22Rv1 (cell line): ENCODE data around the gene SEC22C.

Experiments
- H3K27ac ChIP-seq: fragments of 450-650 bp; 2 replicates; pipeline ENCODE4 v1.5.1; 2017
- CTCF ChIP-seq: fragments of 450-650 bp; IDR thresholded peaks from 2 replicates; pipeline ENCODE4 v1.5.1; 2017; ENCODE audit warnings: mild to moderate bottlenecking
- ZFX ChIP-seq: fragments of 450-650 bp; IDR thresholded peaks from 2 replicates; pipeline ENCODE4 v1.6.1; 2017; ENCODE audit warnings: antibody characterized with exemption, borderline replicate concordance

SEC22C gene

GRCh38 chr3:42501321-42501680 is 80.5 kb downstream of the SEC22C start:
- TF ChIP-seq CTCF: no peak
- no peak for TF ChIP-seq ZFX
- H3K27ac ChIP-seq: no peak overlapping the region

- TF ChIP-seq ZFX: no peak
- no peak for TF ChIP-seq CTCF
- no peak overlapping the region for H3K27ac ChIP-seq
Measured at GRCh38 chr3:42500909-42501308, 80.9 kb downstream of the SEC22C start.

- no peak overlapping the region for H3K27ac ChIP-seq
- TF ChIP-seq ZFX: no peak
- no peak for TF ChIP-seq CTCF
Measured at GRCh38 chr3:42500091-42500490, 81.7 kb downstream of the SEC22C start.

- no peak overlapping the region for H3K27ac ChIP-seq
- no peak for TF ChIP-seq CTCF
- TF ChIP-seq ZFX: no peak
Measured at GRCh38 chr3:42499478-42499871, 82.3 kb downstream of the SEC22C start.

- no peak overlapping the region for H3K27ac ChIP-seq
- TF ChIP-seq ZFX (no peak), CTCF (no peak)
Measured at GRCh38 chr3:42498791-42499477, 82.8 kb downstream of the SEC22C start.

GRCh38 chr3:42498034-42498433 is 83.7 kb downstream of the SEC22C start:
- H3K27ac ChIP-seq: no peak overlapping the region
- TF ChIP-seq ZFX (no peak), CTCF (no peak)
